Endothelial cell of umbilical vein (primary cell): Measurements from ENCODE around the gene MOB4. TPM values are rescaled to one million over a fixed set of nuclear protein-coding genes. Genes with fewer than 3 reads are reported as not detected.
A peak's percentile ranks its signal among the peaks of the same experiment; 100 is the strongest.

Experiments used
- BruUV-seq: library from RNA; stranded (reverse); fragments of 400-500 nt; replicated peaks from 2 replicates; lab custom pipeline; 2021; lab: Mats Ljungman, UMichigan
- CTCF ChIA-PET: fragments of 300-600, 350-600 bp; sonication (Branson Sonifier 250); formaldehyde crosslinking; loops from one replicate; lab custom pipeline; 2021; ENCODE audit warnings: antibody characterized with exemption, inconsistent platforms; lab: Charles Lee
- POLR2A ChIA-PET: fragments of 300-600, 350-600 bp; sonication (Branson Sonifier 250); formaldehyde crosslinking; loops from one replicate; lab custom pipeline; 2021; ENCODE audit warnings: antibody characterized with exemption, inconsistent platforms; lab: Charles Lee
- DNase-seq: peaks from one replicate; pipeline ENCODE4 v3.0.0-alpha.2; 2011; ENCODE audit warnings: low read depth, low spot score
- FAIRE-seq: peaks from 2 replicates; lab custom pipeline; 2011; peaks lifted over from hg19 to GRCh38; lab: Jason Lieb, UNC
- H2AFZ ChIP-seq: 2 replicates; pipeline ENCODE4 v1.6.0; 2012; ENCODE audit warnings: low read depth, low read length, control low read depth, inconsistent platforms
- H3K27ac ChIP-seq: 2 replicates; pipeline ENCODE4 v1.5.1; 2011; ENCODE audit warnings: low read depth, mild to moderate bottlenecking, control low read depth, low read length, moderate library complexity; ENCODE audit not compliant: insufficient read depth
- H3K27me3 ChIP-seq, 2 experiments: 2 replicates each; pipeline versions ENCODE4 v1.6.0 to v1.6.1; 2011; ENCODE audit warnings: low read length in 2 of 2, mixed read lengths in 1 of 2; ENCODE audit not compliant: control insufficient read depth in 2 of 2, insufficient read depth in 2 of 2
- H3K36me3 ChIP-seq, 2 experiments: 2 replicates in 1 of 2; 3 replicates in 1 of 2; pipeline ENCODE4 v1.5.1; 2011; ENCODE audit warnings: low read length in 2 of 2, mild to moderate bottlenecking in 1 of 2, moderate library complexity in 1 of 2; ENCODE audit not compliant: control insufficient read depth in 2 of 2, insufficient read depth in 2 of 2; ENCODE audit errors: extremely low read depth in 1 of 2
- H3K4me1 ChIP-seq: 3 replicates; pipeline ENCODE4 v1.5.1; 2011; ENCODE audit warnings: mild to moderate bottlenecking, low read length; ENCODE audit not compliant: control insufficient read depth, insufficient read depth; ENCODE audit errors: extremely low read depth
- H3K4me2 ChIP-seq: 2 replicates; pipeline ENCODE4 v1.6.1; 2011; ENCODE audit warnings: low read length, control low read depth, mixed read lengths; ENCODE audit not compliant: insufficient read depth
- H3K4me3 ChIP-seq, 3 experiments: fragments of 200-600 bp in 1 of 3; sonication (generic), shearing (Covaris generic) in 1 of 3; replicated peaks in 1 of 3; 2 replicates each; pipeline ENCODE4 v1.5.1; 2011 to 2016; ENCODE audit warnings: control low read depth in 3 of 3, low read length in 3 of 3, mild to moderate bottlenecking in 2 of 3, inconsistent platforms in 1 of 3, low read depth in 1 of 3, moderate library complexity in 1 of 3; ENCODE audit not compliant: insufficient read depth in 1 of 3
- H3K79me2 ChIP-seq: 2 replicates; pipeline ENCODE4 v1.6.0; 2012; ENCODE audit warnings: low read length, inconsistent platforms; ENCODE audit not compliant: control insufficient read depth, insufficient read depth
- H3K9ac ChIP-seq: replicated peaks from 2 replicates; pipeline ENCODE3; 2011; ENCODE audit warnings: low read length, control low read depth; ENCODE audit not compliant: insufficient read depth; ENCODE audit errors: extremely low read depth
- H3K9me1 ChIP-seq: replicated peaks from 3 replicates; pipeline ENCODE4 v1.6.0; 2011; ENCODE audit warnings: mild to moderate bottlenecking, low read length; ENCODE audit not compliant: control insufficient read depth, insufficient read depth; ENCODE audit errors: extremely low read depth
- H3K9me3 ChIP-seq: replicated peaks from 2 replicates; pipeline ENCODE4 v1.5.1; 2012; ENCODE audit warnings: low read length, inconsistent platforms; ENCODE audit not compliant: control insufficient read depth, insufficient read depth
- H4K20me1 ChIP-seq: replicated peaks from 2 replicates; pipeline ENCODE3; 2011; ENCODE audit warnings: mild to moderate bottlenecking, low read length; ENCODE audit not compliant: control insufficient read depth, insufficient read depth; ENCODE audit errors: extremely low read depth
- EZH2 ChIP-seq: IDR thresholded peaks from 2 replicates; pipeline ENCODE4 v1.6.1; 2012; ENCODE audit warnings: borderline replicate concordance, low read depth, mild to moderate bottlenecking, moderate library complexity, low read length, inconsistent platforms; ENCODE audit not compliant: severe bottlenecking
- FOS ChIP-seq: IDR thresholded peaks from 2 replicates; pipeline ENCODE4 v1.6.1; 2011; ENCODE audit warnings: mild to moderate bottlenecking, low read length, moderate library complexity, borderline replicate concordance; ENCODE audit not compliant: insufficient read depth
- GATA2 ChIP-seq: IDR thresholded peaks from 2 replicates; pipeline ENCODE4 v1.7.0; 2011; ENCODE audit warnings: low read depth, mild to moderate bottlenecking, moderate library complexity, mixed read lengths, low read length; ENCODE audit not compliant: insufficient read length, insufficient read depth
- JUN ChIP-seq: IDR thresholded peaks from 2 replicates; pipeline ENCODE4 v1.6.1; 2011; ENCODE audit warnings: borderline replicate concordance, low read depth; ENCODE audit not compliant: insufficient read length, insufficient read depth
- MYC ChIP-seq: IDR thresholded peaks from one replicate; pipeline ENCODE4 v1.6.1; 2011; ENCODE audit warnings: mild to moderate bottlenecking, low read depth, low read length
- POLR2A ChIP-seq: IDR thresholded peaks from 2 replicates; pipeline ENCODE4 v1.6.1; 2012; ENCODE audit warnings: low read depth, mild to moderate bottlenecking, control low read depth, low read length
- POLR2AphosphoS5 ChIP-seq: IDR thresholded peaks from 2 replicates; pipeline ENCODE4 v1.6.1; 2012; ENCODE audit warnings: low read depth, mild to moderate bottlenecking, control low read depth, low read length, moderate library complexity; ENCODE audit not compliant: insufficient read depth
- dilution Hi-C: fragments of 300-500 bp; cut with MboI; formaldehyde crosslinking; loops from one replicate; pipeline ENCODE4 v1.15.0; 2019; ENCODE audit warnings: low sequenced_read_pairs; ENCODE audit not compliant: extremely low pct_ligation_motif_present
- intact Hi-C: fragments of 100-400 bp; cut with micrococcal nuclease; formaldehyde crosslinking; loops from one replicate; pipeline ENCODE4 v1.10.0; 2022
- polyA plus RNA-seq, 4 experiments: library from polyadenylated mRNA; depleted of rRNA in 3 of 4; stranded (reverse) in 3 of 4; unstranded in 1 of 4; fragments of >200 nt; gene quantifications; 2 replicates each; pipeline versions ENCODE4 v1.2.1 to v1.2.3, GENCODE V29; 2011 to 2012; ENCODE audit warnings: missing spikeins in 1 of 4
- total RNA-seq: library from RNA; stranded (reverse); gene quantifications from 2 replicates; pipeline ENCODE4 v1.2.3, GENCODE V29; 2021
- TF ChIP-seq, protein P1 (sequence below), 2 donors: IDR thresholded peaks; 1 replicate in 1 of 2; 2 replicates in 1 of 2; pipeline ENCODE4 v1.5.1; 2011; ENCODE audit warnings: low read length in 2 of 2, mild to moderate bottlenecking in 2 of 2, moderate library complexity in 2 of 2, control low read depth in 1 of 2, inconsistent platforms in 1 of 2, low read depth in 1 of 2; ENCODE audit not compliant: insufficient read depth in 1 of 2; ENCODE audit errors: extremely low read depth in 1 of 2
- TF ChIP-seq, protein P2 (sequence below): IDR thresholded peaks from 2 replicates; pipeline ENCODE4 v1.6.1; 2011; ENCODE audit not compliant: insufficient read depth, insufficient read length

The MOB4 gene
- total and polyA plus RNA-seq, 2 donors (not counting 3 experiments of a cell fraction or from before 2014, with no cell fraction given) = 23.9 to 27.9 TPM

DNA sequence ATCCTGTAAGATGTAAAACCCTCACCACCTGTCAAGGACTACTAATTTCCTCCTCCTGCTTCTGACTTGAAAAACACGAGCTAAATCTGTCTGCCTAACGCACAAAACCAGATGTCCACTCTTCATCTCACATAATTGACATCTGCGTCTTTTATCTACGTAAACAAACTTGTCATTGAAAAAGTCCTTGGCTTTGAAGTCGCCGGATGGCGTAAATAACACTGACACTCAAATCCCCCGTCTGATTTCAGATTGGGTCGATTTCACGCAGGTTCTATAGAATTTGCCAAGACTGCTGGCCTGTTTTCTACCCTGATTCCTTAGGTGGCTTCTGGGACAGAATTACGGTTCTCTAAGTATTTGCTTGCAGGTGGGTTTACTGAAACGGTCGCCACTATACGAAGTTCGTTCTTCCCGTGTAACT is 539 bp upstream of the MOB4 start:
- POLR2A ChIA-PET = interaction anchor here (0.7 to 1.7 kb wide), 3 partner anchors 8 to 16 kb away, joined by 3 to 13 read pairs (median 5); partner anchors contain the start of genes HSPD1 and HSPE1
- H3K4me2 ChIP-seq = peak overlapping the region; percentile 88
- peak overlapping the region; percentile 73 for H3K9ac ChIP-seq
- FAIRE-seq (no peak), DNase-seq (no peak)
- no peaks in the 10 kb centered on the region for H3K9me1 ChIP-seq
- TF ChIP-seq GATA2 (no peak), POLR2AphosphoS5 (no peak), MYC (no peak), FOS (no peak), EZH2 (no peak), POLR2A (no peak), JUN (no peak)
- TF ChIP-seq, protein P1, sequence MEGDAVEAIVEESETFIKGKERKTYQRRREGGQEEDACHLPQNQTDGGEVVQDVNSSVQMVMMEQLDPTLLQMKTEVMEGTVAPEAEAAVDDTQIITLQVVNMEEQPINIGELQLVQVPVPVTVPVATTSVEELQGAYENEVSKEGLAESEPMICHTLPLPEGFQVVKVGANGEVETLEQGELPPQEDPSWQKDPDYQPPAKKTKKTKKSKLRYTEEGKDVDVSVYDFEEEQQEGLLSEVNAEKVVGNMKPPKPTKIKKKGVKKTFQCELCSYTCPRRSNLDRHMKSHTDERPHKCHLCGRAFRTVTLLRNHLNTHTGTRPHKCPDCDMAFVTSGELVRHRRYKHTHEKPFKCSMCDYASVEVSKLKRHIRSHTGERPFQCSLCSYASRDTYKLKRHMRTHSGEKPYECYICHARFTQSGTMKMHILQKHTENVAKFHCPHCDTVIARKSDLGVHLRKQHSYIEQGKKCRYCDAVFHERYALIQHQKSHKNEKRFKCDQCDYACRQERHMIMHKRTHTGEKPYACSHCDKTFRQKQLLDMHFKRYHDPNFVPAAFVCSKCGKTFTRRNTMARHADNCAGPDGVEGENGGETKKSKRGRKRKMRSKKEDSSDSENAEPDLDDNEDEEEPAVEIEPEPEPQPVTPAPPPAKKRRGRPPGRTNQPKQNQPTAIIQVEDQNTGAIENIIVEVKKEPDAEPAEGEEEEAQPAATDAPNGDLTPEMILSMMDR (IDR thresholded peaks at IDR 0.05; ENCODE audit: extremely low read depth in 1 of 2, insufficient read depth in 1 of 2, low read depth in 1 of 2, low read length in 2 of 2) = no peak
- TF ChIP-seq, protein P2, sequence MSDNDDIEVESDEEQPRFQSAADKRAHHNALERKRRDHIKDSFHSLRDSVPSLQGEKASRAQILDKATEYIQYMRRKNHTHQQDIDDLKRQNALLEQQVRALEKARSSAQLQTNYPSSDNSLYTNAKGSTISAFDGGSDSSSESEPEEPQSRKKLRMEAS = no peak
- BruUV-seq = TSS peak; percentile 9
- H3K9me3 ChIP-seq = no peaks in the 10 kb centered on the region
- no peaks in the 10 kb centered on the region for H3K27me3 ChIP-seq
- peak overlapping the region; percentile 23 to 81 (median 67) for H3K4me3 ChIP-seq
- dilution Hi-C loops = no loop called here
- H3K27ac ChIP-seq = peak overlapping the region; percentile 78
- H3K79me2 ChIP-seq = peaks cover 45% of the 10 kb centered on the region
- CTCF ChIA-PET = interaction anchor here (1.2 to 2.2 kb wide), 4 partner anchors 11 to 190 kb away, joined by 4 to 10 read pairs (median 6); partner anchors contain the start of genes HSPD1 and MARS2
- H3K4me1 ChIP-seq = peaks cover 17% of the 10 kb centered on the region
- H2AFZ ChIP-seq = peak overlapping the region; percentile 93
- H4K20me1 ChIP-seq = peaks cover 8% of the 10 kb centered on the region
- no peaks in the 10 kb centered on the region for H3K36me3 ChIP-seq
- intact Hi-C loops = loop anchor here (1.0 kb wide), 3 partner anchors 15 to 159 kb away; partner anchors contain the start of genes COQ10B and HSPE1
